ENCODE measurements around the gene ABR.

The ABR gene

GRCh38 chr17:979539-980405, 200.0 kb downstream of the ABR start, which contains the start of gene NXN:
NXN (minus strand) TSS chr17:979776.
- TF ChIP-seq, protein P1, sequence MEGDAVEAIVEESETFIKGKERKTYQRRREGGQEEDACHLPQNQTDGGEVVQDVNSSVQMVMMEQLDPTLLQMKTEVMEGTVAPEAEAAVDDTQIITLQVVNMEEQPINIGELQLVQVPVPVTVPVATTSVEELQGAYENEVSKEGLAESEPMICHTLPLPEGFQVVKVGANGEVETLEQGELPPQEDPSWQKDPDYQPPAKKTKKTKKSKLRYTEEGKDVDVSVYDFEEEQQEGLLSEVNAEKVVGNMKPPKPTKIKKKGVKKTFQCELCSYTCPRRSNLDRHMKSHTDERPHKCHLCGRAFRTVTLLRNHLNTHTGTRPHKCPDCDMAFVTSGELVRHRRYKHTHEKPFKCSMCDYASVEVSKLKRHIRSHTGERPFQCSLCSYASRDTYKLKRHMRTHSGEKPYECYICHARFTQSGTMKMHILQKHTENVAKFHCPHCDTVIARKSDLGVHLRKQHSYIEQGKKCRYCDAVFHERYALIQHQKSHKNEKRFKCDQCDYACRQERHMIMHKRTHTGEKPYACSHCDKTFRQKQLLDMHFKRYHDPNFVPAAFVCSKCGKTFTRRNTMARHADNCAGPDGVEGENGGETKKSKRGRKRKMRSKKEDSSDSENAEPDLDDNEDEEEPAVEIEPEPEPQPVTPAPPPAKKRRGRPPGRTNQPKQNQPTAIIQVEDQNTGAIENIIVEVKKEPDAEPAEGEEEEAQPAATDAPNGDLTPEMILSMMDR (IDR thresholded peaks at IDR 0.05) = peak; percentile 47; the same call in 1 of the 2 replicates

DNA sequence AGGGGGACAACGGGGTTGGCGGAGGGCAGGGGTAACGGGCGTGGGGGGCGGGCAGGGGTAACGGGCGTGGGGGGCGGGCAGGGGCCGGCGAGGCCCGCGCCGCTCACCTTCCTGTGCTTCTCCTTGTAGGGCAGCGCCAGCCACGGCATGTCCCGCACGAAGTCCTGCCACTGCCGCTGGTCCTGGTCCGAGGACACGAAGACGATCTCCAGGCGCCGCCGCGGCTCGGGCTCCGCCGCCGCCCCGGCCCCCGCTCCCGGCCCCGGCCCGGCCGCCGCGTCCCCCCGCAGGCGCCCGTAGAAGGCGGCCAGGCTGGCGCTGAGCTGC, 200.6 kb downstream of the ABR start:
- TF ChIP-seq, protein P1 (IDR thresholded peaks at IDR 0.05) = no peak; the same call in 1 of the 2 replicates

- TF ChIP-seq, protein P1 (IDR thresholded peaks at IDR 0.05) = no peak
Measured at GRCh38 chr17:978103-979093, 201.4 kb downstream of the ABR start.

DNA sequence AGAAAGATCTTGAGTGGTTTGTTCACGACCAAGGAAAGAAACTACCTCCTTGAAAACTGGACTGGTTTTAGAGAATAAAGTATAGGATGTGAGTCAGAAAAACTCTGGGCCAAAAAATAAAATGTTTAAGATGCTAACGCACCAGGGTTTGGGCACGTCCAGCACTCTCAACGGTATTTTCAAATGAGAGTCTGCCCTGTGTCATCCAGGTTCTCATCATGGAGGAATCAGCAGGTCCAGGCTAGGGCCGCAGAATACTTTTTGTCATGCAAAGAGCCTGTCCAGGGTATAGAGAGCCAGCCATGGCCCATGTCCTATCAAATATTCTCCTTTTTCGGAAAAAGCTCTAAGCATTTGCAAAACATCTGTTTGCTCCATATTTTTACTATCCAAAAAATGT, 202.6 kb downstream of the ABR start:
- TF ChIP-seq, protein P1 (IDR thresholded peaks at IDR 0.05) = no peak

- TF ChIP-seq, protein P1 (IDR thresholded peaks at IDR 0.05) = no peak
Measured at GRCh38 chr17:976312-976711, 203.5 kb downstream of the ABR start.

DNA sequence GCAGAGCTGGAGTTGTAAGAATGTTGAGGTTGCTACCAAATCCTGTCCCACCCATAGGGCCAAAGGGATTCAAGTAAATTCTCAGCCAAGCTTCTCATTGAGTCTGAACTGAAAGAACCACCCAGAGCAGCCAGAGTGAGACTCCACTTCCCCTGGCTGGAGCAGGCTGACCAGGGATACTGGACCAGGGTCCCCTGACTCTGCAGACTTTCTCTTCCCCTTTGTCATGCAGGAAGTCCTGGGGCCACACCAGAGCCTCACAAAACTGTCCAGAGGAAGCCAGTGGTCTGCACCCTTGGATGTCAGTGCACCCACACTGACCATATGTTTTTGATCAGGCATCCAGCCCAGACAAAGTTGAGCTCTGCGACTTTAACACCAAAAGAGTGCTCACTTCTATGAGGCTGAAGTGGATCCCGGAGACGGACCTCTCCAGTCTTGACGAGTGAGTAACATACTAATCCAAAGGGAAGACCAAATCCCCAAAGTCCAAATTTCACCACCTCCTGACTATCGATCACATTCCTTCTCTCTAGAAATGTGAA, 204.3 kb downstream of the ABR start:
- TF ChIP-seq, protein P1 (IDR thresholded peaks at IDR 0.05) = no peak

DNA sequence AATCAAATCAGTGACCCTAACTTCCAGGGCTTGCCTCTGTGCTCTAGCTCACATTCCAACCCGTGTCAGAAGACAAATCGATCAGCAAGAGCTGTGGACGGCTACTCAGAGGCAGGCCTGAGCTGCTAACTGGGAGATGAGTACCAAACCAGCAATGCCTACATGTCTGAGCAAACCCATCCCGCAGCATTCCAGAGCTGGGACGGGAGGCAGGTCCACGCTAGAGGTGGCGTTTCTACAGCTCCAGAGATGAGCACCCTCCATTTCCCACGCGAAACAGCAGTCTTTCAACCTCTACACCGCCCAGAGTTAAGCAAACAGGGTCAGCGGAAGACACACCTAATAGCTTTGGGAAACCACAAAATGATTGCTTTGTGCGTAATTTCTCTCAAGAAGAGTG, 206.7 kb downstream of the ABR start:
- TF ChIP-seq, protein P1 (IDR thresholded peaks at IDR 0.05) = no peak
